HL-60 (cell line): Measurements from ENCODE around the gene BCL2L15.

Source experiments
- POLR2AphosphoS5 ChIP-seq: IDR thresholded peaks from 2 replicates; pipeline ENCODE4 v1.6.1; 2012; ENCODE audit warnings: low read depth
- SPI1 ChIP-seq: IDR thresholded peaks from 2 replicates; pipeline ENCODE4 v1.6.1; 2012; ENCODE audit warnings: low read depth, mild to moderate bottlenecking, borderline replicate concordance
- TF ChIP-seq, protein P1 (sequence below): IDR thresholded peaks from one replicate; pipeline ENCODE4 v1.5.1; 2011; ENCODE audit warnings: low read length, control low read depth, inconsistent platforms; ENCODE audit not compliant: insufficient read depth

DNA sequence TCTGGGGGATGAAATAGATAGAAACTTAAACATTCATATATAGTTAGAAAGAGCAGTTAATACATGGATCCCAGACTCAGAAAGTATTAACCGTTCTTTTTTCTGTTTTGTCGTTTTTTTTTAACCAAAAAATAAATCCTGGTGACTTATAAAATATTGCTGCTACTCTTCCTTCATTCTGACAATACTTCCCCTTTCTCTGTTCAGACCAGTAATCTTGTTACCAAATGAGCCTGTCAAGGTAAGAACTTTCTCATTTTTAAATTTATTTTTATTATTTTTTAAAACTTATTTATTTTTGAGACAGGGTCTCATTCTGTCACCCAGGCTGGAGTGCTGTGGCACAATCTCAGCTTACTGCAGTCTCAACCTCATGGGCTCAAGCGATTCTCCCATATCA is 29.6 kb downstream of the BCL2L15 start:
- TF ChIP-seq SPI1 (no peak), POLR2AphosphoS5 (no peak)
- TF ChIP-seq, protein P1, sequence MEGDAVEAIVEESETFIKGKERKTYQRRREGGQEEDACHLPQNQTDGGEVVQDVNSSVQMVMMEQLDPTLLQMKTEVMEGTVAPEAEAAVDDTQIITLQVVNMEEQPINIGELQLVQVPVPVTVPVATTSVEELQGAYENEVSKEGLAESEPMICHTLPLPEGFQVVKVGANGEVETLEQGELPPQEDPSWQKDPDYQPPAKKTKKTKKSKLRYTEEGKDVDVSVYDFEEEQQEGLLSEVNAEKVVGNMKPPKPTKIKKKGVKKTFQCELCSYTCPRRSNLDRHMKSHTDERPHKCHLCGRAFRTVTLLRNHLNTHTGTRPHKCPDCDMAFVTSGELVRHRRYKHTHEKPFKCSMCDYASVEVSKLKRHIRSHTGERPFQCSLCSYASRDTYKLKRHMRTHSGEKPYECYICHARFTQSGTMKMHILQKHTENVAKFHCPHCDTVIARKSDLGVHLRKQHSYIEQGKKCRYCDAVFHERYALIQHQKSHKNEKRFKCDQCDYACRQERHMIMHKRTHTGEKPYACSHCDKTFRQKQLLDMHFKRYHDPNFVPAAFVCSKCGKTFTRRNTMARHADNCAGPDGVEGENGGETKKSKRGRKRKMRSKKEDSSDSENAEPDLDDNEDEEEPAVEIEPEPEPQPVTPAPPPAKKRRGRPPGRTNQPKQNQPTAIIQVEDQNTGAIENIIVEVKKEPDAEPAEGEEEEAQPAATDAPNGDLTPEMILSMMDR = no peak
